A549 (cell line): ENCODE measurements around the gene VEGFC.

Experiments
- POLR2A ChIP-seq: IDR thresholded peaks from 2 replicates; pipeline ENCODE4 v1.6.1; 2012; ENCODE audit warnings: mild to moderate bottlenecking, low read length
- TF ChIP-seq, protein P1 (sequence below): fragments of >200 bp; sonication (Bioruptor Twin); formaldehyde crosslinking; IDR thresholded peaks from 3 replicates; pipeline ENCODE4 v1.5.1; 2016
- TF ChIP-seq, protein P2 (sequence below): IDR thresholded peaks from 2 replicates; pipeline ENCODE4 v1.6.1; 2012

- TF ChIP-seq, protein P1, sequence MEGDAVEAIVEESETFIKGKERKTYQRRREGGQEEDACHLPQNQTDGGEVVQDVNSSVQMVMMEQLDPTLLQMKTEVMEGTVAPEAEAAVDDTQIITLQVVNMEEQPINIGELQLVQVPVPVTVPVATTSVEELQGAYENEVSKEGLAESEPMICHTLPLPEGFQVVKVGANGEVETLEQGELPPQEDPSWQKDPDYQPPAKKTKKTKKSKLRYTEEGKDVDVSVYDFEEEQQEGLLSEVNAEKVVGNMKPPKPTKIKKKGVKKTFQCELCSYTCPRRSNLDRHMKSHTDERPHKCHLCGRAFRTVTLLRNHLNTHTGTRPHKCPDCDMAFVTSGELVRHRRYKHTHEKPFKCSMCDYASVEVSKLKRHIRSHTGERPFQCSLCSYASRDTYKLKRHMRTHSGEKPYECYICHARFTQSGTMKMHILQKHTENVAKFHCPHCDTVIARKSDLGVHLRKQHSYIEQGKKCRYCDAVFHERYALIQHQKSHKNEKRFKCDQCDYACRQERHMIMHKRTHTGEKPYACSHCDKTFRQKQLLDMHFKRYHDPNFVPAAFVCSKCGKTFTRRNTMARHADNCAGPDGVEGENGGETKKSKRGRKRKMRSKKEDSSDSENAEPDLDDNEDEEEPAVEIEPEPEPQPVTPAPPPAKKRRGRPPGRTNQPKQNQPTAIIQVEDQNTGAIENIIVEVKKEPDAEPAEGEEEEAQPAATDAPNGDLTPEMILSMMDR: no peak
- no peak for TF ChIP-seq POLR2A
- TF ChIP-seq, protein P2, sequence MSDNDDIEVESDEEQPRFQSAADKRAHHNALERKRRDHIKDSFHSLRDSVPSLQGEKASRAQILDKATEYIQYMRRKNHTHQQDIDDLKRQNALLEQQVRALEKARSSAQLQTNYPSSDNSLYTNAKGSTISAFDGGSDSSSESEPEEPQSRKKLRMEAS: no peak
These were observed 1.9 kb upstream of the VEGFC start for GRCh38 chr4:176794651-176795050.
